Inferior parietal cortex (tissue), 1 donor: ENCODE measurements around the gene GPR143.
"Not testable (repeated sequence)": the region's sequence is repeated elsewhere in the genome, so short reads cannot be mapped to it uniquely, and the experiment has no call there.

ENCODE experiments used
- DNase-seq: peaks from one replicate; pipeline ENCODE4 v3.0.0-alpha.2; 2016; ENCODE audit errors: extremely low spot score

GPR143 gene

DNA sequence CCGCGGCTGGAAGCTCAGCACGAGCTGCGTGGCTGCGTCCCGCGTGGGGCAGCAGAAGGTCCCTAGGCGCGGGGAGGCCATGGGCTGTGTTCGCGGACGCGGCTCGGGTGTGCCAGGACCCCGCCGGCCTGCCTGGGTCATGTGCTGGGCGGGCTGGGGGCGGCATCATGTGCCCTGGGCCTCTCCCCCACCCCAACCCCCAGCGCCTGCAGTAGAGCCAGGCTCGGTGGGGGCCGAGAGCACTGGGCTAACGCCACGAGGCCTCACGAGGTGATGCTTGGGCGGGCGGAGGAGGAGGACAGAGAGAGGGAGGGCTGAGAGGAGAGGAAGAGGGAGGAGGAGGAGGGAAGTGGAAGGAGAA is at the start of gene GPR143:
GPR143 (minus strand) TSS at position 111 of the 361 bp plus-strand sequence; CDS start at position 81, 30 bp downstream.
- DNase-seq: no peak

DNA sequence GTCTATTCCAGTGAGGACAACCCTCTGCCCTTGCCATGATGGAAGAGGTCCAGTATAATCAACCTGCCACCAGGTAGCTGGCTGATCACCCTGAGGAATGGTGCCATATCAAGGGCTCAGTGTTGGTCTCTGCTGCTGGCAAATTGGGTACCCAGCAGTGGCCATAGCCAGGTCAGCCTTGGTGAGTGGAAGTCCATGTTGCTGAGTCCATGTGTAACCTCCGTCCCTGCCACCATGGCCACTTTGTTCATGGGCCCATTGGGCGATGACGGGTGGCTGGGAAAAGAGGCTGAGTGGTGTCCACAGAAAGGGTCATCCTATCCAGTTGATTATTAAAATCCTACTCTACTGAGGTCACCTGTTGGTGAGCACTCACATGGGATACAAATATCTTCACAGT is 45.4 kb upstream of the GPR143 start:
- not testable (repeated sequence) for DNase-seq

DNA sequence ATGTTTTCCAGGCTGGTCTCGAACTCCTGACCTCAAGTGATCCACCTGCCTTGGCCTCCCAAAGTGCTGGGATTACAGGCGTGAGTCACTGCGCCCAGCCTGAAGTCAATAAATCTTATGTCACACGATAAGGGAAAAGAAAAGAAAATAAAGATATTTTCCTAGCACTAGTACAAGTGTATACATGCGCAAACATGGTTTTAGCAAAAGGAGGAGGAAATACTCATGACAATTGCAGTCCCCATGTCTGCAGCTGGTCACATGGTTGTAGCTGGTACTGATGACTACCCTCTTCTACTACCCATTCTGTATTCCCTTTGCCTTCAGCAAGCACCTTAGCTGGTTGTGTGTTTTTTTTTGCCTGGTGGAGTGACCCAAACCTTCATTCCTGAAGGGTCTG is 44.2 kb upstream of the GPR143 start:
- not testable (repeated sequence) for DNase-seq

DNA sequence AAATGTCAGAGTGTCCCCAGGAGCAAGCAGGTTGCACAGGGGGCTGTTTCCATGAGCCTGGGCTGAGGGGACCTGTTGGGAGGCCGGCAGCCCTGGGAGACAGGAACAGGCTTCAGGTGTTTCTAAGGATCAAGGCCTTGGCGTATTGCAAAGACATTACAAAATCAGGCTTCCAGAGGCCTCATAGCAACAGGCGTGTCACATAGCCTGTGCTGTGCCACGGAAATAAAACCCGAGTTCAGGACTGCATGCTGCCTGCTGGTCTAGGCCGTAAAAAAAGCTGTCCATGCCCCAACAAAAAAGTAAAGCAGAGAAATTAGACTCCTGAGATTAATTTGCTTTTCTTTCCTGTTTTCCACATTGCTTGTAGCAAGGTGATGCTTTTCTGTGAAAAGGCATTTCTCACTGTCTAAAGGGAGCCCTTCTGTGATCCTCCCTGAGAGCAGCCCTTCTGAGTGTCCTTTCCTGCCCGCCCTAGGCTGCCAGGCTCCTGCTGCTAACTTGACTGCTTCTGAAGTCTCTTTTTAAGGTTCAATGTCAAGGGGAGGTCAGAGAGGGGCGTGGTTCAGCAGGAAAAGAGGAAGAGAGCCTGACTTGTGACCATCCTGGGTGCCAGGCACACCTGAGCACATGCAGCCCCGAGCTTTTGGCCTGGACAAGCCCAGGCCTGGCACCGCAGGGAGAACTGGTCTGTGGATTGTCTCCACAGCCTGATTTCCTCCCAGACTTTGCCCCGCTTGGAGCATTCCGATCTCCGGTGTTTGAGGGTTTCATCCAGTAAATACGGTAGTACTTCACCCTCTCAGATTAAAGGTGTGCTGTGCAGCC is 41.9 kb upstream of the GPR143 start:
- no peak for DNase-seq

DNA sequence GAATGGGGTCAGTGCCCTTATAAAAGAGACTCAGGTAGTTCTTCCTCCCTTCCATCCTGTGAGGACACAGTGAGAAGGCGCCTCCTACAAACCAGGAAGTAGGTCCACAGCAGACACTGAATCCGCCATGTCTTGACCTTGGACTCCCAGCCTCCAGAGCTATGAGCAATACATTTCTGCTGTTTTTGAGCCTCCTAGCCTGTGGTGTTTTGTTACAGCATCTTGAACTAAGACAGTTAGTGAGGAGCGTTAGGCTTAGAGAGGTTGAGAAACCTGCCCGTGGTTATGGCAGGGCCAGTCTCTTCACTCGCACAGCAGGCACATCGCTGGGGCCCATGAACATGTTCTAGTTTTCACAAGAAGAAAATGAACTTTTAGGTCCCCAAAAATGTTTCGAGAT is 40.3 kb upstream of the GPR143 start:
- DNase-seq: no peak

DNA sequence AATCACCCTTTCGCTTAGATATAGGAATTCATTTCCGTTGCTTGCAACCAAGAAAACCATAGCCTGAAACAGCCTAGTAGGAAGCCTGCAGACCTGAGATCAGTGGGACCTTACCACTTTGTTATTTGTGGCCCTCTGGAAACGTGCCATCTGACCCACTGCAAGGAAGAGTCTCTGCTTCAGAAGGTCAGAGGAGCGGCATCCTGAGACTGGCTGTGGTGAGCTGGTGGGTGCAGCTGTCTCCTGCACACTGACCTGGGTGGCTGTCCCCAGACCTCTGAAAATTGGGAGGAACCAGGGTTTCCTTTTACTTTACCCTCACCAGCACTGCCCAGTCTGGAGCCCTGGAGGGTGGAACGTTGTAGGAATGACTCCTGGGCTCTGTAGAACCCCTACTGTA is 38.8 kb upstream of the GPR143 start:
- DNase-seq: no peak

DNA sequence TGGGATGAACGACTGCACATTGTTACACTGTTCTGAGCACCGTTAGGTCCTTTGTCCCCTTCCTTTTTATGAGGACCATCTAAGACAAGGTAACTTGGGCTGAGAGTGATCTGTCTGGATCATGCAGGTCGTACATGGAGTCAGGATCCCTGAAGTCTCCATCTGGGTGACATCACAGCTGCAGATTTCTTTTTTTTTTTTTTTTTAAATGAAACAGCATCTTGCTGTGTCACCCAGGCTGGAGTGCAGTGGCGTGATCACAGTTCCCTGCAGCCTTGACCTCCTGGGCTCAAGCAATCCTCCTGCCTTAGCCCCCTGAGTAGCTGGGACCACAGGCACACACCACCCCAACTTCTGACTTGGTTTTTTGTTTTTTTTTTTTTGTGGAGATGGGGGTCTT is 37.1 kb upstream of the GPR143 start:
- DNase-seq: no peak

DNA sequence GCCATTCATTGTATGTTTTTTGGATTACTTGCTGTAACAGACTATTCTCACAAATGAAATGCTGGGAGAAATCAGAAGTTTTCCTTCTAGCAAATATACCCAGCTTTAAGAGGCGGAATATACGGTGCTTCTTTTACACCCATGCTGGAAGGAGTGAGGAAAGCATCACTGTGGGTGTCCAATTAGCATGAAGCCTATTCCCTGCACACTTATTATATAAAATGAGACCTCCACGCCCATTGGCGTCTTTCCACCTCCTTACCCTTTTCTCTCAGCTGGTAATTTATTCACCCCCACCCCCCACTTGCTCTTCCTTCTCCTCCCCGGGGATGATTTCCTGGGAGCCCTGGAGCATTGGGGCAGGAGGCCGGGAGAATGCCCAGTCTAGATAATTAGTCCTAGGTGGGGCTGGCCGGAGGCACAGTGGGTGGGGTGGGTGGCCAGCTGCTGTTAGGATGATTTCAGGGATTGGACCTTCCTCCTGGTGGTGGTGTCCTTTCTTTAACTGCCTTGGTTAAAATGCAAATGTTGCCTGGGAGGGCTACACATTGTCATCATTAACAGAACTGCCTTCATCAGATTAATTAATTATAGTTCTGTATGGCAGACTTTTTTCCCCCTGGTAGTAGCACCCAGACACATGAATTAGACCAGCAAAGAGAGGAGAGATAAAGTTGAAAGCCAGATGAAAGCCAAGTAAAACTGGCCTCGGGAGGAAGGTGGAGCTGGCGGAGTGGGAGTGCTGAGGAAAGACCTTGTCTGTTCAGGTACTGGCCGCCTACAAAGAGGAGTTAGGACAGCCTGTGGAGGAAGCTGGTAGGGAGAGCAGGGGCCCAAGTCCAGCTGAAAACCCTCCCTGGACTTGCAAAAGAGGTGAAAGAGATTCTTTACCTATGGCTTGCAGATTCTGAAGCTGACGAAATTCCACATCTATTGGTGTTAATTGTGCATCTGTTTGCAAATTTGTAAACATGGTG is 32.0 kb upstream of the GPR143 start:
- no peak for DNase-seq

DNA sequence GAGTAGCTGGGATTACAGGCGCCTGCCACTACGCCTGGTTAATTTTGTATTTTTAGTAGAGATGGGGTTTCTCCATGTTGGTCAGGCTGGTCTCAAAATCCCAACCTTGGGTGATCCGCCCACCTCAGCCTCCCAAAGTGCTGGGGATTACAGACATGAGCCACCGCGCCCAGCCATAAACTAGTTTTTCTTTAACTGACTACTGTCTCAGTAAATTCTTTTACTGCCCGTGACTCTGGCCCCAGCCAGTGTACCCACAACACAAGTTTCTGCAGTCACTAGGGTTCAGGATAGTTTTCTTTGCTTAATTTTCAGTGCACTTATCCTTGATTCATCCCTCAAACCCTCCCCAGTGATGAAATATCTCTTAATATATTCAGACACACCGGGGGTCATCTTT is 28.8 kb upstream of the GPR143 start:
- no peak for DNase-seq

DNA sequence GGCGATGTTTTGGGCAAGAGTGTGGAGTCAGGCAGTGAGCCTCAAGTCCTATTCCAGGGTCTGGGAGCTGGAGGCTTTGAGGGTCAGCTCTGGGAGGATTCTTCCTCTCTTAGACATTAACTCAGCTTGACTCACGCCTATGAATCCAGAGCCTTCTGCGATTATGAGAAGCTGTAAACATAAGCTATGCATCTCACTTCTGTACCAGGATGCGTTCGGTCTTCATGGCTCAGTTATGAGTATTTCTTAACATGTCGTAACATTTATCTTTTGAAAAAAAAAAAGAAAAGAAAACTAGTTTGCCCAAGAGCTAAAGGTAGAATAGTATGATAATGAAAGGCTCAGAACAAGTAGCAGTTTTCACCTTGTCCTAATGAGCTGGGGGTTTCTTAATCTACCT is 25.2 kb upstream of the GPR143 start:
- no peak for DNase-seq

DNA sequence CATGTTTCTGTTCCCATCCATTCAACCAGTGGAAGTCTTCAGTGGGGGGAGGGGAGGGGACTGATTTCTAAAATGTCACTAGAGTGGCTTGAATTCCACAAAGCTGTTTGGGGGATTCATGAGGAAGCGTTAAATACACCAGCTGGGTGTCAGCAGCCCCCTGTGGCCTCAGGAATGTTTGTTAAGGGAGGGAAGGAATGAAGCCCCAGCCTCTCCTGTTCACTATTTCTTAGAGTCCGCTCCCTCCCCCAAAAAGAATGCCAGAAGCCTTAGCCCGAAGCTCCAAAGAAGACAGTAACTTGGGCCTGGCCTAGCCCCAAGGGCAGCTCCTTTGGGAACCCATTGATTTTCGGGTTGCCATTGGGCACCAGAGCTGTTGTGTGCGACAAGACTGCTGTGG is 23.9 kb upstream of the GPR143 start:
- no peak for DNase-seq

DNA sequence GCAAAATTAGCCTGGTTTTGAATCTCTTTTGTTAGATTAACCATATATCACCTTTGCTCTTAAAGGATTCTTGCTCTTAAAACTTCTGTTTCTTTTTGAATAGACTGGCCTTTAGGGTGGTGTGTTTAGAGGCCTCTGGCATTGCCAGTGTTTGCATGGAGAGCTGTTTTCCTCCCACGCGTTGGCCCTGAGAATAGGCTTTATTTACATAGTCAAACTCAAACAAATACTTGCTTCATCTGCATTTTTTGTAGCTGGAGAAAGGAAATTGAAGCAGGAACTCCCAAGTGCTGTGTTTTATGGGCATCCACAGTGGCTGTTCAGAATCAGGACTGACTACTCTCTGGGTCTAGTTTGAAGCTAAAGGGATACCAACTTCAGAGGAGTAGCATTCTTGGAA is 23.3 kb upstream of the GPR143 start:
- DNase-seq: no peak

DNA sequence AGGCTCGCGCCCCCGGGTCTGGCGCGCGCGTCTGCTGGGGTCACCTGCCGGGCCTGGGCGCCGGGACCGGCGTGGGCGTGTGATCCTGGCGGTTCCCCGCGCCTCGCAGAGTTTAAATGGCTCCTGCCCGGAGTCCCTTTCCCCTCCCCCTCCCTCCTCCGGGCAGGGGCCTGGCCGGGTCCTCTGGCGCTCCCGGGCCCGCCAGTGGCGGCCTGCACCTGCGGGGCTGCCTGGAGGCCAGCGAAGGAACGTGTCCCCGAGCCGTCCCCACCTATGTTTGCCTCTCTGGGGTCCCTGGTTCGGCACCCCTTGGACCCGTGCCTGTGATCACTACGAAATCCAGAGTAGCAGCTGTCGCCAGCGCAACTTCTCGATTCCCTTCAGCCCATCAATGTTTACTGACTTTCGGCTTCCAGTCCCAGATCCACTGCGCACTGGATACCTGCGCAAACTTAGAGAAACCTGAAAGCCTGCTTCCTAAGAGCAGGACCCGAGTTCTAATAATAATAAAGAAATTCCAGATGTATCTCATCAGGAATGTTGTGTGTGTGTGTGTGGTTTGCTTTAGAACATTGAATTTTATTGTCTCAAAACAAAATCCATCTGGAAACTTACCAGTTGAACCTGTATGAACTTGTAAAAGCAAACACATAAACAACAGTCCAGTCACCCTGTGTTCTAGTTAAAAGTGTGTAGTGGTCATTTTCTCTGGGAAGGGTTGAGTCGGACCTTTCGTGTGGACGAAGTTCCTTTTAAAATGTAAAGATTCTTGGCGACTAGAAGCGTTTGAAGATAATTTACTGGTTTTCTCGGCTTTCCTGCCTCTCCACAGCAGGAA is 21.4 kb upstream of the GPR143 start:
- DNase-seq: no peak

DNA sequence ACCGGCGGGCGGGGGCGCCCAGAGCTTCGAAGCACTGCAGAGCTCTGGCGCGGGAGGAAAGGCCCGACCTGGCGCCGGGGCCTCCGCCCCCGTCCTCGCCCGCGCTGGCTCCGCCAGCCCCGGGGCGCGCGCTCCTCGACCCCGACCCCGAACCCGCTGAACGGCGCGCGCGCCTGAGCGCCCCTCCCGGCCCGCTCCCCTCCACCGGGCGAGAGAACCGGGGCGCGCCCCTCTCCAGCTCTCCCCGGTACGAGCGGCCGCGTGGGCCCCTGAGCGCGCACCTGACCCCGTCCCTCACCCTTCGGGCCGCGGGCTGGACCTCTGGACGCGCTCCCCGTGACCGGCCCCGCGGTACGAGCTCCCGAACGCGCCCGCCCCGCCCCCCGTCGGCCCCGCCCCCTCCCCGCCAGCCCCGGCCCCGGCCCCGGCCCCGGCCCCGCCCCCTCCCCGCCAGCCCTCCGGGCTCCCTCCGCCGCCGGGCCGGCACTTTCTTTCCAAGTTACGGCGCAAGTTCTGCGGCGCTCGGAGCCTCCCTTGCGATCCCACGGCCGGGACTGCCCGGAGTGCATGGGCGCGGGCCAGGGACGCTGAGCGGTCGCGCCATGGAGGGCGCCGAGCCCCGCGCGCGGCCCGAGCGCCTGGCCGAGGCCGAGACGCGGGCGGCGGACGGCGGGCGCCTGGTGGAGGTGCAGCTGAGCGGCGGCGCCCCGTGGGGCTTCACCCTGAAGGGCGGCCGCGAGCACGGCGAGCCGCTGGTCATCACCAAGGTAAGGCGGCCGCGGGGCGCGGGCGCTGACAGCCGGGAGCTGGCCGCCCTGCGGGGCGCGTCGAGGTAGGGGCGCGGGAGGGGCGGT is 20.5 kb upstream of the GPR143 start, which contains the start of gene SHROOM2:
SHROOM2 (plus strand) TSS at position 486 of the 854 bp plus-strand sequence; CDS start at position 603, 117 bp downstream.
- DNase-seq: no peak

DNA sequence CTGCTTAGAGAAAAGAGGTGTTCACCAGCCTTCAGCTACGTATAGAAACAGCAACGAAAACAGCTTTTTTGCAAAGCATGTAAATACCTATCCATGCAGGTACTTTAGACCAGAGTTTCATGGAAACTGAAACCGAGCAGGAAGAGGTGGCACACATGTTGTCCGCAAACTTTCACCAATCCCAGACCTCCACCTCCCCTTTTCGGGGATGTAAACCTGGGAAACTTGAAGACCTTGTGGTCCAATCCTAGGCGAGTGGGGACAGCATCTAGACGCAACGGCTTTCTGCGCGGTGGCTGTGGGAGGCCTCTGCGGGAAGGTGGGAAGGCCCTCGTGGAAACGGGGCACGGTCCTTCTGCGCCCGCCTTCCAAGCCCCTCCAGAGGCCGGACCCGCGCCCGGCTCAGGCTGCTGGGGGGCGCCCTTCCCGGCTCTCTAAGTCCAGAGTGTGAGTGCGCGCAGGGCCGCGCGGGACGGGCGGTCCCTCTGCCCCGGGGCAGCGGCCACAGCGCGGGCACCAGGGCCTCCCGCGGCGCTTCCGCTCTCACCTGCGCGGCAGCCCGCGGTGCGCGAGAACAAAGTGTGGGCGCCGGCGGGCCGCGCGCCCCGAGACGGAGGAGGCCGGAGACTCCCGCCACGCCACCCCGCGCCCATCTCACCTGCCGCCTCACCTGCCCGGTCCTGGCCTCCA is 19.8 kb upstream of the GPR143 start:
- no peak for DNase-seq

DNA sequence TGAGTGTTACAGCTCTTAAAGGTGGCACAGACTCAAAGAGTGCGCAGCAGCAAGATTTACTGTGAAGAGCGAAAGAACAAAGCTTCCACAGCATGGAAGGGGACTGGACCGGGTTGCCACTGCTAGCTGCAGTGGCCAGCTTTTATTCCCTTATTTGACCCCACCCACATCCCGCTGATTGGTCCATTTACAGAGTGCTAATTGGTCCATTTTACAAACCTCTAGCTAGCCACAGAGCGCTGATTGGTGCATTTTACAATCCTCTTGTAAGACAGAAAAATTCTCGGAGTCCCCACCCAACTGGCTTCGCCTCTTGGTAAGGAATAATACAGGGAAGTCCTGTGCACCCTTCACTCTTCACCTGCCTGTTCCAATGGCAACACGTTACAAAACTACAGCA is 18.7 kb upstream of the GPR143 start:
- DNase-seq: no peak

DNA sequence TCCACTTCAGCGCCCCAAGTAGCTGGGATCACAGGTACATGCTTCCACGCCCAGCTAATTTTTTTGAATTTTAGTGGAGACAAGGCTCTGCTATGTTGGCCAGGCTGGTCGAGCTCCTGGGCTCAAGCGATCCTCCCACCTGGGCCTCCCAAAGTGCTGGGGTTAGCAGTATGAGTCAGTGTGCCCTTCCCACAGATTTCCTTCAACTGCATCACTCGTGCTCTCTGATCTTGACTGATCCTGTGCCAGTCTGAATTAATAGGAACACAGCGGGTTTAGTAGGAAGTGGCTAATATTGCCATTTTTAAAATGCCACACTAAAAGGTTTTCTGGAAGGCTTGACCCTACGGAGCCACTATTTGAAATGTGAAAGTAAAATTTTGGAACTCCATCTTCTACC is 16.3 kb upstream of the GPR143 start:
- DNase-seq: no peak

DNA sequence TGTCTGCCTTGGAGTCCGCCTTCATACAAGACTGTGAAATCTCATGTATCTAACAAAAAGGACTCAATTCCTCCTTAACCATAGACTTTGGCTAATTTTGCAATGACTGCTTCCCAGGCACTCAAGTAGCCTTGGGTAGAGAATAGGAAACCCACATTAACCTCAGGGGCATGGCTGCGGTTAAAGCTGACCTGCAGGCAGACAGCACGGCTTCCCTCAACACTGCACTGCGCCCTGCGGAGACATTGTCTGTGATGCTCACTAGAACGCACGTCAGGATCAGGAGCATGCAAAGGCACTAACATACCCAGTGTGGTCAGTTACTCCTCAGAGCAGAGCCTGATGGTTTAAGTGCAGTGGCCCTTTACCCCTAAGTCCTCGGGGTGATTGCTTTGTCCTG is 10.3 kb upstream of the GPR143 start:
- no peak for DNase-seq

DNA sequence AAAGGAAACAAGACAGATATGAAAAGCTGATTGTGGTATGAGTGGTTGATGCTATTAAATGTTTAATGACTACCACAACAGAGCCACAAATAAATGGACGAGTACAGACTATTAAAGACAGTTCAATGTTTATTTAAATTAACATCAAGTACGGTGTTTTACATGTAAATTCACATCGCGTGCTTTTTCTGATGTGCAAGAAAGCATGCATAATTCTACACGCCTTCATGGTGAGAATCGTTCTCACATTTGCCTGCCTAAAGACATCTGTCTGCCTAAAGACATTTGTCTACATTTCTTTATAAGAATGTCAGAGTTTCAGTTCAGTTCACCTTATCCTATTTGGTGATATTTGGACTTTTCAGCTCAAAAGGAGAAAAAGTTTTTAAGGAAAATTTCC is 7.3 kb upstream of the GPR143 start:
- no peak for DNase-seq

DNA sequence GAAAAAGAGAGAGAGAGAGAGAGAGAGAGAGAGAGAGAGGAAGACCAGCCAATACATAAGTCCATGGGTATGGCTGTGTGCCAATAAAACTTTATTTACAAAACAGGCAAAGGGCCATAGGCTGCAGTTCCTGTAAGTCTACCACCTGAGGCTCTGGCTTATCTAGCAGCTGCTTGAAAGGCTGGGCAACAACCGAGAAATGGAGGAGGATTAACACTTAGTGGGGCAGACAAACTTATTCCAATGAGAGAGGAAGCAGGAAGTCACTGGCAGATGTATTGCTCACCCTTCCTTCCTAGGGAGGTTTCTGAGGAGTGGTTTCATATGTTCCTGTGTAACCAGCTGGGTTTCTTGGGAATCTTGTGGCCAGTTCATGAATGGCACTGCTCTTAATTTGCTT is 4.7 kb upstream of the GPR143 start:
- no peak for DNase-seq
